OCI-LY3 (cell line): ENCODE results near the gene SUGP2.

Experiments
- CTCF ChIP-seq: fragments of 200-600, 300-600 bp; sonication (generic); IDR thresholded peaks from 2 replicates; pipeline ENCODE4 v1.5.1; 2014; ENCODE audit warnings: antibody characterized with exemption, low read length, low read depth
- EZH2phosphoT487 ChIP-seq: fragments of 200-600 bp; shearing (Covaris generic); IDR thresholded peaks from 2 replicates; pipeline ENCODE4 v1.6.1; 2018; ENCODE audit warnings: antibody characterized with exemption, mixed run types, low read depth

- no peak for TF ChIP-seq CTCF
- no peak for TF ChIP-seq EZH2phosphoT487
Measured at GRCh38 chr19:18941628-18942354, 91.5 kb downstream of the SUGP2 start.
